Fibroblast of upper back skin (primary cell): ENCODE measurements around the gene PLCG2.
"Not testable (repeated sequence)": the region's sequence is repeated elsewhere in the genome, so short reads cannot be mapped to it uniquely, and the experiment has no call there.

Experiments used
- DNase-seq: peaks from one replicate; pipeline ENCODE4 v3.0.0-alpha.2; 2013

The PLCG2 gene

DNA sequence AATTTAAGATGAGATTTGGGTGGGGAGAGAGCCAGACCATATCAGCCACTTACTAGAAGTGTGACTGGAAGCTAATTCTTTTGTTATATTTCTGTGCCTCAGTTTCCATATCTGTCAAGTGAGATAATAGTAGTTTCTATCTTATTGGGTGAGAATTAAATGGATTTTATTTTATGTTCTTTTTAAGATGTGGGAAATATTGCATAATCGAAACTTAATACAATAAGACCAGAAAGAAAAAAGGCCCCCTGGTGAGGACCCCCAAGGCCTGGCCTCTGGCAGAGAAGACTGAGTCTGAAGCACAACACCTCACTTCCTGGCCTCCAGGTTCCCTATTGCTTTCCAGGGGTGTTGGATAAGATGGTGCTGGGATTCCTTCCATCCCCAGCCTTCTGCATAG, 13.7 kb downstream of the PLCG2 start:
- no peak for DNase-seq

DNA sequence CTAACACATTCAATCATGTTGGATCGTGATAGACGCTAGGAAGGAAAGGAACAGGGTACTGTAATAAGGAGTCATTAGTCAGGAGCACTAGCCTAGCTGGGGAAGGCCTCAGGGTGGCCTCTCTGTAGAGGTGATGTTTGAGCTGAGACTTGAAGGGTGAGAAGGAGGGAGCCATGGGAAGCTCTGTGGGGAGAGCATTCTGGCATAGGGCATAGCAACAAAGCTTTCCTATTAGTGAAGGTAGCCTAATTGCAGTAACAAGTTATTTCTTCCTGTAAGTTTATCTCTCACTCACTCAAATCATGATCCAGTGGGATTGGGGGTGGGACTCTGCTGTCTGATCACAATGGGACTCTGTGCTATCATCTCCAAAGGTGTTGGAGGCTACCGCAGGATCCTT, 16.1 kb downstream of the PLCG2 start:
- DNase-seq: no peak

DNA sequence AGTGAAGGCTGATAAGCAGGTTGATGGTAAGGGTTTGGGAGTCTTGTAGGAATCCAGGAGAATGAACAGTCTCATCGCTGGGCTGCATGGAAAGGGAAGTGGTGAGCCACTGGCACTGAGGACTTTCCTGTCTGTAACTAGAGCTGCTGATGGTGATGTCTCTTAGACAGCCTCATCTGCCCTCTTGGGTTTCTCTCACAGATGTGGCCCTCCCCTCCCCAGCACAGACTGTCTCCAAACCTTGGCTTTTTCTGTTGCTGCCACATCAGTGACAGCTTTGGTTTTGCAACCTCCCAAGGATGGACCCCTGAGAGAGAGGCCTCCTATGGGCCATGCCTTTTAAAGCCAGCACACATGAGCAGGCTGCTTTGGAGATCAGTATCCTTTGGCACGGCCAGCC, 16.9 kb downstream of the PLCG2 start:
- DNase-seq: no peak

DNA sequence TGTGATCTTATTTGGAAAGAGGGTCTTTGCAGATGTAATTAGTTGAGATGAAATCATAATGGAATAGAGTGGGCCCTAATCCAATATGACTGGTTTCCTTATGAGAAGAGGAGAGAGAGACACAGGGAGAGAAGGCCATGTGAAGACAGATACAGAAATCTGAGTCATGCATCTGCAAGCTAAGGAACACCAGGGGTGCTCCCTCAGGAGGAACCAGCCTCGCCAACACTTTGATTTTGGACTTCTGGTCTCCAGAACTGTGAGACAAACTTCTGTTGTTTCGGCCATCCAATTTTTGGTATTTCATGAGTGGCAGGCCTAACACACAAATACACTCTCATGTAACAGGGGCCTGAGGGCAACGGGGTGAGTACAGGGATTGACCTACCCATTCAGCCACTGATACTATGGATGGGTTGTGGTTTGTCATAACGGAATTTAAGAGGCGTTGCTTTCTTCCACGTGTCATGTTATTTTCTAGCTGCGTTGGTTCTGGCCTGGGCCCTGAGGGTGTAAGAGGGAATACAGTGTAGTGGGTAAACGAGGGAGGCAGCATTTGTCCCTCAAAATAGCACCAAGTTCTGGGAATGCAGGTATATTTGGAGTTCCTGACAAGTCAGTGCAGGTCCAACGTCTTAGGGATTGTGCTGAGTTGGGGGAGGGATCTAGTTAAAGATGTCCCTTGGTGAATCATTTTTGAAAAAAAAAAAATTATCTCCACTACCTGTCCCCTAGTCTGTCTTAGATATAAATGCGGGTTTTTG, 17.7 kb downstream of the PLCG2 start:
- DNase-seq: no peak

DNA sequence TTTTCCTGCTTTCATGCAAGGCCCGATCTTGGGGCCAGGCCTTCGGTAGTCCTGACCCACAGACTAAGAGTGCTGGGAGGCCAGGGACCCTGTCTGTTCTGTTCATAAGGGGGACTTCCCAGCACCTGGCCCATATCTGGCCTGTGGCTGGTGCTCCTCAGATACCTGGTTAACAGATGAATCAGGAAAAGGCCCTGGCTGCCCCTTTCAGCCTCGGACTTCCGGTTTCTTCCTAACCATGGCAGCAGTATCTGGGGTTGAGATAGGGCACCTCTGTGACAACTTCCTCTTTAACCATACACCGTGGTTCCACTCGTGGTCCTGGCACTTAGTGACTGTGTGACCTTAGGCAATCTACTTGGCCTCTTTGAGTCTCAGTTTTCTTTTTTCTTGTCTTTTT, 18.4 kb downstream of the PLCG2 start:
- DNase-seq: no peak

DNA sequence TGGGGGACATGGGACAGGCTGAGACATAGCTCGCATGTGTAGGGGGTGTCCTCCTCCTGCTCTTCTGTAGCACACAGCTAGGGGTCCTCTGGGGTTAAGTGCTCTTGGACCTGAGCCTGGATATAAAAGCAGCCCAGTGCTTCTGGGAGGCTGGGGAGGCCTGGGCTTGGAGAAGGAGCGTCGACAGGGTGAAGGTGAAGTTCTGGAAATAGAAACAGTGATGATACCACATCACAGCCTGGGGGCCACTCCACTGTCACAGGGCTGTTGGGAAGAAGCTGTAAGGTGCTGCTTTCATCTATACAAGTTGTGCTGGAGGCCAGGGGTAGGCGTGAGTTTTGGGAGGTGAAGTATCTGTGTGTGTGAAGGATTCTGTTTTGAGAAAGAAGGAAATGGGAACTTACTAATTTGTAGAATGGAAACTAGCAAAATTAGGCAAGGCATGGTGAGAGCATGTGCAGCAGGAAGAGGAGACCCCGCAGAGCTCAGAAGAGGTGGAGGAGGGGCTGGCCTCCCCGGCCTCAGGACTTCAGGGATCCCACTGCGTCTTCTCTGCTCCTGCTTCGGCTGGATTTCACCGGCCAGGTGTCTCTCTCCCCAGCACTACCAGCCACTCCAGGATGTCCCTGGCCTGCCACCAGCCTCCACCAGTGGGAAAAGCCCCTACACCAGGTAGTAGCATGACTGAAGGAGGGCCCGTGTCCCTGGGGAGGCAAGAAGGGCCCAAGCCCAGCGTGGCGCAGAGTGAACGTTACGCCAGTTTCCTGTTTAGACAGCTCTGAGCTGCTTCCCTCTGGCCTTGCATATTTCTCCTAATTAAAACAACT, 19.4 kb downstream of the PLCG2 start:
- no peak for DNase-seq

DNA sequence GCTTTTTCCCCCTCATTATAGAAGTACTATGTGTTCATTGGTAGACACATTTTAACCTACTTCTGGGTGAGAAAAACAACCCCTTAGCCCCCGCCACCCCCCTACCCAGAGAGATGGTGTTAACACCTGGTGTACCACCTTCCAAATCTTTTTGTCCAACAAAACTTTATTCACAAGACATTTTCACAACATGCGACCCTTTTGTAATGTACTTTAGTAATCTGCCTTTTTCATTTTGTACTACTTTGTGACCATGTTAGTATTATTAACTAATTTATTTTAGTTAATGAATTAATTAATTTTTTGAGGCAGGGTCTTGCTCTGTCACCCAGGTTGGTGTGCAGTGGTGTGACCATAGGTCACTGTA, 20.0 kb downstream of the PLCG2 start:
- no peak for DNase-seq

DNA sequence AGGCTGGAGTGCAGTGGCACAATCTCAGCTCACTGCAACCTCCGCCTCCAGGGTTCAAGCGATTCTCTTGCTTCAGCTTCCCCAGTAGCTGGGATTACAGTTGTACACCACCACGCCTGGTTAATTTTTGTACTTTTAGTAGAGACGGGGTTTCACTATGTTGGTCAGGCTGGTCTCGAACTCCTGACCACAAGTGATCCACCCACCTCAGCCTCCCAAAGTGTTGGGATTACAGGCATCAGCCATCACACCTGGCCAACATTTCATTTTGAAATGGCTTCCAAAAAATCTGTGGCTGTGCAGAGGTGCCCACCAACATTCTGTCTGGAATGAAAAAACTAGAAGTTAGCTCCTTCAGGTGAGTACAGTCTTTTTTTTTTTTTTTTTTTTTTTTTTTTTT, 22.6 kb downstream of the PLCG2 start:
- not testable (repeated sequence) for DNase-seq

DNA sequence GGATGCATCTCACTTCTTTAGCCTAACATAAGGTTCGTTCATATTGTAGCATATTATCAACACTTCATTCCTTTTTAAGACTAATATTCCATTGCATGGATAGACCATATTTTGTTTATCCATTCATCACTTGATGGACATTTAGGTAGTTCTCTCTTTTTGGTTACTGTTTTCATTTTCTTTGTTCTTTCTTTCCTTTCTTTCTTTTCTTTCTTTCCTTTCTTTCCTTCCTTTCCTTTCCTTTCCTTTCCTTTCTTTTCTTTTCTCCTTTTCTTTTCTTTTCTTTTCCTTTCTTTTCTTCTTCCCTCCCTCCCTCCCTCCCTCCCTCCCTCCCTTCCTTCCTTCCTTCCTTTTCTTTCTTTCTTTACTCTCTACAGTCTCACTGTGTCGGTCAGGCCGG, 24.2 kb downstream of the PLCG2 start:
- no peak for DNase-seq

DNA sequence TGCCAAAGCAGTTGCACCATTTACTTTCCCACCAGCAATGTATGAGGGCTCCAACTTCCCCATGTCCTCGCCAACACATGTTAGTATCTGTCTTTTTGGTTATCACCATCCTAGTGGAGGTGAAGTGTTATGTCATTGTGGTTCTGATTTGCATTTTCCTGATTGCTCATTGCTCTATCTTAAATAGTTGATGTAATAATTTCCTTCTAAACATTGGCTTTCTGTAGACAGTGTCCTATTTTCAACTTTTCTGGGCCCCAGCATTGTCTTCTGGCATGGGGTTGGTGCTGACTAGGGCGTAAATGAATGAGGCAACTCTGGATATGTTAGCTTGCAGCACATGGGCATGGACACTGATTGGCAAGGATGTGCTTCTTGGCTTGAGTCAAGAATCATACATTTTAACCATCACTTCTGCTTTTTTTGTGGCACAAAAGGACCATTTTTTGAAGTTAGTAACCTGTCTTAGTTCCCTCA, 25.1 kb downstream of the PLCG2 start:
- no peak for DNase-seq

DNA sequence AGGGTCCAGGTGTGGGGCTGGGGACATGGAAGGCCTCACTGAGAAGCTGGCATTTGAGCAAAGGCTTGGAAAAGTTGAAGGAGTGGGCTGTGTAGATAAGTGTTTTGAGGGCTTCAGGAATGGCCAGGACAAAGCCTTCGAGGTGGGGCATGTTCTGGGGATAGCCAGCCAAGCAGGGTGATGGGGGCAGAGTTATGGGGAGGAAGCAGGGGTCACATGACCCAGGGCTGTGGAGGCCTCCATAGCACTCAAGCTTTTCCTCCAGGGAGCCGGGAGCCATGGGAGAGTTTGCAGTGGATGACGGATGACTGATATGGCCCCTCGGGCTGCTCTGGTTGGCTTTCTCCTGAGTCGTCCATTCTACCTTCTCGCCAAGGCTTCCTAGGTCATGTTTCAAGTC, 27.6 kb downstream of the PLCG2 start:
- DNase-seq: no peak

DNA sequence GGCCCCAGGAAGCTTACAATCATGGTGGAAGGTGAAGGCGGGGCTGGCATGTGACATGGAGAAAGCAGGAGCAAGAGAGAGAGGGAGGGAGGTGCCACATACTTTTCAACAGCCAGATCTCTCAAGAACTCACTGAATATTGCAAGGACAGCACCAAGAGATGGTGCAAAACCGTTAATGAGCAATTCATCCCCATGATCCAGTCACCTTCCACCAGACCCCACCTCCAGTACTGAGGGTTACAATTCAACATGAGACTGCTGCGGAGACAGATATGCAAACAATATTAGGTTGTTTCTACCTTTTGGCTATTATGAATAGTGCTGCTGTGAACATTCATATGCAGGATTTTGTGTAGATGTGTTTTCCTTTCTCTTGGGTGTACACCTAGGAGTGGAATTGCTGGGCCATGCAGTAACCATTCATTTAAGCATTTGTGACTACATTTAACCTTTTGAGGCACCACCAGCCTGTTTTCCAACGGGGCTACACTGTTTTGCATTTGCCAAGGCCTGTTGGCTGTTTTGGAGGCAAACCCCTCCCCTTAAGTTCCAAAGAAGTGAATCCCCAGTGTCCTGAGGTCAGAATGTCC, 28.8 kb downstream of the PLCG2 start:
- no peak for DNase-seq

DNA sequence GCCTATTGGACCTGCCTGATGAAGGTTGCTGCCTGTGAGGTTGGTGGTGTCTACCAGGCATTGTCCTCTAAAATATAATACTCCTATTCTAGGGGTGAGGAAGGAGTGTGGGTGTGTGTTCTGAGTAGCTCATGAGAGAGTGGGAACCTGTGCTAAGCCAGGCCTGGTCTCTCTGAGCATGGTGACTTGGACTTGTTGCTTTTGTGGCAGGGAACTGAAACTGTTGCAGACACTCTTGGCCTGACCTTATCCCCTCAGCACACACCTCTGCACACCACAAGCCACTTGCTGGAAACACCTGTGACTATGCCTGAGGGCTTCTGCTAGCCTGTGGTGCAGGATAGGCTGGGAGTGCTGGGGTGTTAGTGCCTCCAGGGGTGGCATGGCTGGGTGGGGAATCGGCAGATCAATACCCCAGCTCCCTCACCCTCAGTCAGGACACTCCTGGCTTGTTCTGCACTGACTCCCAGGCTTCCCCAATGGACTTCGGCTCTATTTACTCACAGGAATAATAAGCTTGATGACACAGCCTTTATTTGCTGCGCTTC, 29.9 kb downstream of the PLCG2 start:
- no peak for DNase-seq

DNA sequence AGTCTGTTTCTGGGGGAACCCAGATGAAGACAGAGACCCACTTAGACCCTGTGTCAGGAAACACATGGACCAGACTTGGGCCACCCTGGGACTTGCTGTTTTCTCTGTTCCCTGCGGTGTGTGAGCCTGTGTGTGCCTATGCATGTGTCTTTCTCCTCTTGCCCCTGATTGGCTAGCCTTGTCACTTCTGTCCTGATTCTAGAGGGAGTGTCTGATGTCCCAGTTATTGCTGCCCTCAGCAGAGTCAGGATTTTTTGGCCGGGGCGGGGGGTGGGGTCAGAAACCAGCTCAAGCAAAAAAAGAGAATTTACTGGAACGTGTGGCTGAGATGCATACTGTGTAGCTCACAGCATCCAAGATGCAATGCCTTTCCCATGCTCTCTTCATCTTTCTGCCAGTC, 30.5 kb downstream of the PLCG2 start:
- no peak for DNase-seq

DNA sequence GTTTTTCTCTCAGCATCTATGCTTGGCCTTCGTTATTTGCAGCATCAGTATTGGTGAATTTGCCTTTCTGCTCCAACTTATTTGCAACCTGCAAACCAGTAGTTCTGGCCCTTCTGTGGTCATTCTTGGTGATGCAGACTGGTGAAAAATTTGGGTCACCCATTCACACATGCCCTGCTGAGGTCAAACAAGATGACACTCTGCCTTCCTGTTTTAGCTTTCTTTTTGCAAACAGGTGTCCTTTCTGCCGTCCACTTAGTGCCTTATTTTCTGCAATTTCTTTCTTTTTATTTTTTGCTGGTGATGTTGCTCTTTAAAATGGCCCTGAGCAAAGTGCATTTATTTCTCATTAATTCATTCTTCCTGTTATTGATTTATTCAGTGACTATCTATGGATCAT, 31.3 kb downstream of the PLCG2 start:
- no peak for DNase-seq

DNA sequence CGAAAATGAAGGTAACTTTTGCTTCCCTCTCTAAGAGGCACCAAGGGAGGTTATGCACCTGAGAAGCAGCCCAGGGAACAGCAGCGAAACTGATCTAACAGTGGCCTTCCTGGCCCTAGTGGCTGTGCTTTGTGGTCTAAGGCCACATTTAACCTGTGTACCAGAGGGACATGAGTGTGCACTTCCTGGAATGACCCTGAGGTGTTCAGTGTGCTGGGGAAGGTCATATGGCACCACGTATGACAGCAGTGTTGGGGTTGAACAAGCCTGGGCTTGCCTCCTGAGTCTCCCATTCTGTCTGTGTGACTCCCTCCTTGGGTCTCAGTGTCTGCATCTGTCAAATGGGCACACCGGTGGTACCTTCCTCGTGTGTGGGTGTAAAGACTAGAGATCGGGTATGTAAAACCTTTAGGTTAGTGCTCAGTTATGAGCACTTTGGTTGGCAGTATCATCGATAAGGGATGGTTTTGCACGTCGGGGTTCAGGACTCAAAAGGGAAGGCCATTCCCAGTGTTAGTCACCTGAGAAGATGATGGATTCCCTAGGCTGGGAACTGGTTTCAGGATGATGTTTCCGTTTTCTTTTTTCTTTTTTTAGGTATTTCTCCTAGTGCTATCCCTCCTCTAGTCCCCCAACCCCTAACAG, 31.9 kb downstream of the PLCG2 start:
- no peak for DNase-seq

DNA sequence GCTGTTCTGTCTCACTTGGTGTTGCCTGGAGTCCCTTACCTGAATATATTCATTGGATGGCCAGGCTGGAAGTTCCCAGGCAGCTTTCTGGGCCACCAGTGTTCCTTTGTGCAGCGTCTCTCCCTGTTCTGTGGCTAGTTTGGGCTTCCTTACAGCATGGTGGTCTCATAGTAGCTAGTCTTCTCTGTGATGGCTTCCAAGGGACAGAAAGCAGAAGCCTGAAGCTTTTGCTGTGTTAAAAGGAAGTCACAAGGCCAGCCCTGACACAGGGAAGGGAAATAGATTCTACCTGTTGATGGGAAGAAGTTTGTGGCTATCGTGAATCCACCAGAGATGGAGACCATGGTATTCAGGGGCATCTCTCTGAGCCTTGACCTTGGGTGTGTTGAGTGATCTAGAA, 34.6 kb downstream of the PLCG2 start:
- no peak for DNase-seq

DNA sequence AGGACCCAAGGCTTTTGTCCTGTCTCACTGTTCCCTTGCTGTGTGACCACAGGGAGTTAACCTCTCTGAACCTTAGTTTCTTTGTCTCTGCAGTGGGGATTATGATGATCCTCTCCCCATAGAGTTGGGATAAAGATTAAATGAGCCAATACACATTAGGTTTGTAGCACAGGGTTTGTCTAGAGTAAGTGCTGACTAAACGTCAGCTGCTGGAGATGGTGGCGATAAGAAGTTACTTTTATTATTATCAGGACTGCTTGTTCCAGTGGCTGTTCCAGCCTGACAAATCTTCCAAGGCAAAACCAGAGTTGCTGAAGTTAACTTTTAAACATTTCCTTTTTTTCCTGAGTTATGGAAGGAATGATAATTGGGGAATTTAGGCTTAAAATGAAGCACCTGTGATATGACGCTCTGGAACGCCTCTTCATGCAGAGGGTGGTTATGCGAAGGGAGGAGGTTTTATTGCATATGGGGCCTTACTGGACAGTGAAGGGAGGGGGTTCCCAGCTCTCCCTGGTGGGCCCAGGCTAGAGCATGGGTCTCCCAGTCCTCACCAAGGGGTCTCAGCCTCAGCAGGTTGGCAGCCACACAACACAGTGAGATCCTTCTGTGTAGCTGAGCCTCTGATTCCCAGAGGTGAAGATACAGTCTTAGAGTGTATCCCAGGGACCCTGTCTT, 35.8 kb downstream of the PLCG2 start:
- DNase-seq: no peak

DNA sequence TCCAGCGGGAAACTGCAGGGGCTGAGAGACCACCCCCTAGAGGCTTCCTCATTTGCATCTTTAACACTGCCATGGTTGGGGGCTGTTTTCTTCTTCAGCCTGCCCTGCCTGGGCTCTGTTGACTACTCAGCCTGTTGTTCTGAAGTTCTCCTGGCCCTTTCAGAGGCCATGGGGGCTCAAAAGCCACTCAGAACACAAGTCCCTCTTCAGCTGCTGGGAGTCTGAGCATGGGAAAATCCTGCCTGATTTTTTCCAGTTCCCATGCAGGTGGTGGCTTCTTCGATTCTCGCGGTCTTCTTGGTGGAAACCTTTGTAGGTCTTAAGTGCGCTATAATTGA, 36.3 kb downstream of the PLCG2 start:
- DNase-seq: no peak

DNA sequence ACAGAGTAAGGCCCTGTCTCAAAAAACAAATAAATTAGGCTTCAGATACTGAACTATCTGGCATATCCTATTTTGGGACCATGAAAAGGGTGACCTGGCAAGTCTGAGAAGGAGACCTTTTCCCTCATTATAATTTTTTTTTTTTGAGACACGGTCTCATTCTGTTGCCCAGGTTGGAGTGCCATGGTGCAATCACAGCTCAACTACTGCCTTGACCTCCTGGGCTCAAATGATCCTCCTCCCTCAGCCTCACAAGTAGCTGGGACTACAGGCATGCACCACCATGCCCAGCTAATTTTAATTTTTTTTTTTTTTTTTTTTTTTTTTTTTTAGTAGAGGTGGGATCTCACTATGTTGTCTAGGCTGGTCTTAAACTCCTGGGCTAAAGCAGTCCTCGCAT, 37.3 kb downstream of the PLCG2 start:
- DNase-seq: no peak

DNA sequence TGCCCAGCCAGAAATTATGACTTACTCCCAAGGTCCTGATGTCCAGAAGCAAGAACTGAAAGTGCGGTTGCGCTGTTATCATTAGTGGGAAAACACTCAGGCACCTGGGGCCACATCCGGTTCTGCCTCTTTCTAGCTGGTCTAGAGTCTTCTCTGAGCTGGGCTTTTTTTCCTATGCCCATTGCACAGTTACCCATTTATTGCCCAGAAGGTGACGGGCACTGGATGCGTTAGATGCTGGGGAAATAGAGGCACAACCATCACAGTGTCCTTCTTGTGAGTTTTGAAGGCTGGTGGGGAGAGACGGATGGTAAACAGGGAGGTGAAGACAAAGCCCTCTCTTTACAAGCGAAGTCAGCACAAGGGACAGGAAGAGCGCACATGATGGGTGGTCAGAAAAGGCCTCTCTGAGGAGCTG, 37.7 kb downstream of the PLCG2 start:
- no peak for DNase-seq

DNA sequence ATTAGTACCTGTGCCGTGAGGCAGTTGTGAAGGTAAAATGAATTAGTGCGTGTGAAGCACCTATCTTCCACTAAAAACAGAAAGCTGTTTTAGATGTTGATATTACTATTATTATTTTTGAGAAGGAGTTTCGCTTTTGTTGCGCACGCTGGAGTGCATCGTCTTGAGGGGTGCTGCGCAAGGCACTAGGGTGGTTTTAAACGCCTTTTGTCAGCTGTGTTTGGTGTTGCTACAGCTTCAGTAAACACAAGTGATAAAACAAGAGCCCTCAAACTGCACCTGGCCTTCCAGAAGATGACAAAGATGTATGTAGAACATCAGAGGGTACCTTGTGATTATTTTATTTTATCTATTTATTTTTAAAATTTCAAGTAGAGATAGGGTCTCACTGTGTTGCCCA, 38.2 kb downstream of the PLCG2 start:
- no peak for DNase-seq
